ENCODE measurements around the gene TMCC1.
"Not testable (repeated sequence)": the region's sequence is repeated elsewhere in the genome, so short reads cannot be mapped to it uniquely, and the experiment has no call there.

The TMCC1 gene

DNA sequence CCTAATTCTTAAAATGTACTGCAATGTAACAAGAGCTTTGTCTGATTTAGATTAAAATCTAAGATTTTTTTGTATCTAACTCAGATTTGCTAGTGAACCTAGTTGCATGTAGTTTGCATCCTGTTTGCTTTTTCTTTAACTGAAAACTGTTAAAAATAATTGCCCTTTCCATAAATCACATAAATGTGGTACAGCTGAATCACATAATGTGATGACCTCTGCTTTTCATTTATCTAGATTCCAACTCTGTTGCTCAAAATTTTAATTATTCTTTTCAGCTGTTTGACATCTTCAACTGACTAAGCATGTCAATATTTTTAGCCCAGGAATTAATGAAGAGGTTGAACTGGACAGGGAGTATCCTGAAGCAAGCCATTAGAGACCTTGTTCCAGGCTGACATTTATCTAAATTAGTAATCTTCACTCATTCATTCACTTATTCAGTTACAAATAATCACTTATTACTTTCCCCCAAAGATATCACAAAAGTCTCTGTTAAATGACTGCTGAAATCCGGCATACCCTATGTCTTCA lies 185.1 kb downstream of the TMCC1 start:
- DNase-seq: no peak

- no peak for DNase-seq
Observed at GRCh38 chr3:129705274-129705673, 188.2 kb downstream of the TMCC1 start.

GRCh38 chr3:129703913-129704312 lies 189.6 kb downstream of the TMCC1 start:
- no peak for DNase-seq

DNA sequence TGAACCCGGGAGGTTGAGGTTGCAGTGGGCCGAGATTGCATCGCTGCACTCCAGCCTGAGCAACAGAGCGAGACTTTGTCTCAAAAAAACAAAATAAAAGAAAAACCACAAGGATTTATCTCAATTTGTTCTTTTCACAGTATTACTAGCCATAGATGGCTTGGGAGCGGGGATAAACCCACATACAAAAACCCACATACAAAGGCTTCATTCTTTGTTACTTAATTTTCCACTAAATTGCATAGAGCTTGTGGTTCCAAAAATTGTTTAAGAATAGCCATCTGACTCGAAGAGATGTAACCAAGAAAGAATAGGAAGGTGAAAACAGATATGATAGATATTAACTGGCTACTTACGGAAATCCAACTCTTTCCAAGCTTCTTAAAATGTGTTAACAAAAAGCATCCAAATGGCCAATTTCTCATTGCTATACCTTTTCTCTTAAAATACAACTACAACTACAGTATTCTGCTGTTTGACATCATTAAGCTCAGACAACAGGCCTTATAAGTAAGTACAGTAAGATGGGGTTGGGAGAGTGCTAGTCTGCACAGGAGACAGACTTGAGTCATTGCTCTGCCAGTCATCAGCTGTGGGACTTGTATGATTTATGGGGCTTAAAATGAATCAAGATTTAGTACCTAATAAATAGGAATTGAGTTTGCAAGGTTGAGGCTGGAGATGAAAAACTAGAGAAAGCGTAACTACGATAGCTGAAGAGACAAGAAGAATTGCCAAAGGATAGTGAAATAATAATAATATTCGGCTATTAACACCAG lies 190.4 kb downstream of the TMCC1 start:
- DNase-seq: no peak

DNA sequence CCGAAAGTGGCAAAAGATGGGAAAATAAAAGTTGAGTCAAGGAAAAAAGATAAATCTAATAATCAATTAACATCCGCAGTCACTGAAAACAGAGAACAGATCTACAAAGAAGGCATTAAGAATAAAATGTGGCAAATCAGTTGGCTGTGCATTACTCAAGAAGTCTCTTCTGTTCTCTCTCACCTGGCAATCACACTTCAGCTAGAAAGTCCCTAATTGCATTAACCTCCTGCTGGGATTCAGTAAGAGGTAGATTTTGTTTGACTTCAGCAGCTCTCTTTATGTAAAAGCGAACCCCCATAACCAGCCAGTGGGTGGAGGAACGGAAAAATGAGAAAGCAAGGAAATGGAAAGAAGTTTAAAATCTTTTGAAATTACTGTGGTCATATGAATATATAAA lies 192.3 kb downstream of the TMCC1 start:
- no peak for DNase-seq

DNA sequence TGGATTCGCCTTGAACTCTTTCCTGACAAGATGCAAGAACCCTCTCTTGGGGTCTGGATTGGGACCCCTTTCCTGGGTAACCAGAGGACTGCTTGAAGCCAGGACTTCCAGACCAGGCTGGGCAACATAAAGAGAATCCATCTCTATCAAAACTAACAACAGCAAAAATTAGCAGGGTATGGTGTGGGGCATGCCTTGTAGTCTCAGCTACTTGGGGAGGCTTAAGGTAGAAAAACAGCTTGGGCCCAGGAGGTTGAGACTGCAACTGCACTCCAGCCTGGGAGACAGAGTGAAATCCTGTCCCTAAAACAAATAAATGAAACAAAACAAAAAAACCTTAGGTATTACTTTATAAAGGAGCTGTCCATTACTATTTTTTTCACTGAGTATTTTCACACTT lies 193.9 kb downstream of the TMCC1 start:
- DNase-seq: no peak

DNA sequence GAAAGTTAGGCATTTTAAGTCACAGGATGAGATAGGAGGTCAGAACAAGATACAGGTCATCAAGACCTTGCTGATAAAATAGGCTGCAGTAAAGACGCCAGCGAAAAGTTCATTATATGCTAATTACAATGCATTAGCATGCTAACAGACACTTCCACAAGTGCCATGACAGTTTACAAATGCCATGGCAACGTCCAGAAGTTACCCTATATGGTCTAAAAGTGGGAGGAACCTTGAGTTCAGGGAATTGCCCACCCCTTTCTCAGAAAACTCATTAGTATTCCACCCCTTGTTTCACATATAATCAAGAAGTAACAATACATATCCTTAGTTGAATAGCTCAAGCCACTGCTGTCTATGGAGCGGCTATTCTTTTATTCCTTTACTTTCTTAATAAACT lies 194.3 kb downstream of the TMCC1 start:
- no peak for DNase-seq

DNA sequence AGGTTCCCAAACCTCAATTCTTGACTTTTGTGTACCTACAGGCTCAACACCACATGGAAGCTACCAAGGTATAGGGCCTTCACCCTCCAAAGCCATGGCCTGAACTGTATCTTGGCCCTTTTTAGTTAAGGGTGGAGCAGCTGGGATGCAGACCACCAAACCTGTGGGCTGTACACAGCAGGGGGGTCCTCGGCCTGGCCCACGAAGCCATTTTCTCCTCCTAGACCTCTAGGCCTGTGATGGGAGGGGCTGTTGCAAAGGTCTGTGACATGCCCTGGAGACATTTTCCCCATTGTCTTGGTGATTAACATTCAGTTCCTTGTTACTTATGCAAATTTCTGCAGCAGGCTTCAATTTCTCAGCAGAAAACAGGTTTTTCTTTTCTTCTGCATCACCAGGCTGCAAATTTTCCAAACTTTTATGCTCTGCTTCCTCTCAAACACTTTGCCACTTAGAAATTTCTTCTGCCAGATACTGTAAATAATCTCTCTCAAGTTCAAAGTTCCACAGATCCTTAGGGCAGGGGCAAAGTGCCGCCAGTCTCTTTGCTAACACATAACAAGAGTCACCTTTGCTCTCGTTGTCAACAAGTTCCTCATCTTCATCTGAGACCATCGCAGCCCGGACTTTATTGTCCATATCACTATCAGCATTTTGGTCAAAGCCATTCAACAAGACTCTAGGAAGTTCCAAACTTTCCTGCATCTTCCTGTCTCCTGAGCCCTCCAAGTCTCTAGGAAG lies 196.1 kb downstream of the TMCC1 start:
- DNase-seq: no peak

DNA sequence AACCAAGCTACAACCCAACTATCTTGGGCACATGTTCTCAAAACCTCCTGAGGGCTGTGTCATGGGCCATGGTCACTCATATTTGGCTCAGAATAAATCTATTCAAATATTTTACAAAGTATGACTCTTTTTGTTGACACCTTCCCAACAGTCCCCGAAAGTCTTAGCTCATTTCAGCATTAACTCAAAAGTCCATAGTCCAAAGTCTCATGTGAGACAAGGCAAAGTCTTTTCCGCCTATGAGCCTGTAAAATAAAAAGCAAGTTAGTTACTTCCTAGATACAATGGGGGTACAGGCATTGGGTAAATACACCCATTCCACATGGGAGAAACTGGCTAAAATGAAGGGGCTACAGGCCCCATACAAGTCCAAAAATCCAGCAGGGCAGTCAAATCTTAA lies 197.1 kb downstream of the TMCC1 start:
- not testable (repeated sequence) for DNase-seq

DNA sequence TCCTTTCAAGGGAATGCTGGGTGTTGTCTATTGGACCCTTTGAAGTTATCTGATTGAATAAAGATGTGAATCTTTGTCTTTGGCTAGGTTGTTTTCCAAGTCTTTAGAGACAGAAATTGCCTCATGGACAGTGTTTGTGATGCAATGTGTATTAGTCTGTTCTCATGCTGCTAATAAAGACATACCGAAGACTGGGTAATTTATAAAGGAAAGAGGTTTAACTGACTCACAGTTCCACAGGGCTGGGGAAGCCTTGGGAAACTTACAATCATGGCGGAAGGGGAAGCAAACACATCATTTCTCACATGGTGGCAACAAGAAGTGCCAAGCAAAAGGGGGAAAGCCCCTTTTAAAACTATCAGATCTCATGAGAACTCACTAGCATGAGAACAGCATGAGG lies 198.3 kb downstream of the TMCC1 start:
- no peak for DNase-seq

DNA sequence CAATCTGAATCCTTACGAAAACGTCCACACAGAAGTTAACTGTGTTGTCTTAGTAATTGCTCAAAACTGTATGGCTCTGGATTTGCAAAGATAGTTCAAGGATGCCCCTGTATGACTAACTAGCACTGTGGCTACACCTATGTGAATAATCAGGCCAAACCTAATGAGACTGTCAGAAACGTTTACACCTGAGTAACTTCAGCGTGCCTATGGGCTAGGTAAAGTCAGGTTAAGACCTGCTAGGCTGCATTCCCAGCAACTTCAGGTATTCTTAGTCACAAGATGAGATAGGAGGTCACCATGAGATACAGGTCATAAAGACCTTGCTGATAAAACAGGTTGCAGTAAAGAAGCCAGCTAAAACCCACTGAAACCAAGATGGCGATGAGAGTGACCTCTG lies 199.3 kb downstream of the TMCC1 start:
- no peak for DNase-seq

- no peak for DNase-seq
Observed at GRCh38 chr3:129692743-129693142, 200.8 kb downstream of the TMCC1 start.

- no peak for DNase-seq
Observed at GRCh38 chr3:129690963-129691362, 202.5 kb downstream of the TMCC1 start.

DNA sequence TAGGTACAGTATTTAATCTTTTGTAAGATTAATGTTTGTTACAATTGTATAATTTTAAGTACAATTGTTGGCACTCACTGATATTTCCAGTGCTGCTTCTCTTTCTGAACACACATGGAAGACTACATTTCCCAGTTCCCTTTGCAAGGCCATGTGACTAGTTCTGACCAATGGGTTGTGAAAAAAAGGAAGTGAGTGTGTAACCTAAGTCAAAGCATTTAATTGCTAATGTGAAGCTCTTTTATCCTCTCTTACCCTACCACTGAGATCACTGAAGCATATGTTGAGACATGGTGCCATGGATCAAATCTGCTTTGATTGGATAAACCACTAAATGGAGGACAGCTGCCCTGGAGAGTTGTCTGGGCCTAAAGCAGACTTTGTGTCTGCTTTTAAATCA lies 203.1 kb downstream of the TMCC1 start:
- no peak for DNase-seq

DNA sequence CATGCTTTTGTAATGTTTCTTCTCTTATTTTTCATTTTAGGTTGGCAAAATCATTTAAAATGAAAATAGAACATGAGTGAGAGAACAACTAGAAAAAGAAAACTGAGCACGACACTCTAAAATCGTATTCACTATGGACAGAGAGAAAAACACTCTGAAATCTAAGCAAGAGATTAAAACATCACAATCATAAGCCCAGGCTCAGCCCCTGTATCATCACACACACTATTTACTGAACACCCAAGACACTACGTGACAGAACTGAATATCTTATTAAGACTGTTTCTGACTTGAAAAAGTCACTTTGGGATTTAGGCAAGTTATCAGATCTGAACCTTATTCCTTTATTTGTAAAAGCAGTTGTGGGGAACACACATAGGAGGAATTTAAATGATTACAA lies 204.5 kb downstream of the TMCC1 start:
- no peak for DNase-seq

DNA sequence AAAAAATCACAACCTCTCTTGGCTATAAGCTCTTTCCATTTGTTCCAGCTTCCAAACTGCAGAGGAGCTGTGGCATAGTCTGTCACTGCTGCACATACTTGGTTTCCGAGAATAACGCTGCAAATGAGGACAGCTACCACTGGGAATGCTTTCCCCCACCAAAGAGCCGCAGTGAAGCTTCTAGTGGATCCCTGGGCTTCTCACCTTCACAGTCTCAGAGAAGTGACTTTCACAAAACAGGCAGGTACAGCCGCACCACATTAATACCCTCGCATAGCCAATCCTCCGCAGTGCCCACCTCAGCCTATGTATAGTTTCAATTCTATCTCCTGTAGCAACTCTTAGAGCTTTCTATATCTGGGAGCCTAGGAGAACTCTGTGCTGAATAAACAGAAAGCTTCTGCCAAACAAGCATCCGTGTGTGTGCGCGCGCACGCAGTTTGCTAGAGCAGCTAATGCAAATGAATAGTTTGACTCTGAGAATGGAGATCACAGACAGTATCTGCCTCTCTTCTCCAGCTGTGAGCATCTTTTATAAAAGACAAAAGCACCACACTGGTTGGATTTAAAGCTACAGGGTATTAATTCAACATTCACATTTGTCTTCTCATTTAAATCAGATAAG lies 205.1 kb downstream of the TMCC1 start:
- DNase-seq: no peak

DNA sequence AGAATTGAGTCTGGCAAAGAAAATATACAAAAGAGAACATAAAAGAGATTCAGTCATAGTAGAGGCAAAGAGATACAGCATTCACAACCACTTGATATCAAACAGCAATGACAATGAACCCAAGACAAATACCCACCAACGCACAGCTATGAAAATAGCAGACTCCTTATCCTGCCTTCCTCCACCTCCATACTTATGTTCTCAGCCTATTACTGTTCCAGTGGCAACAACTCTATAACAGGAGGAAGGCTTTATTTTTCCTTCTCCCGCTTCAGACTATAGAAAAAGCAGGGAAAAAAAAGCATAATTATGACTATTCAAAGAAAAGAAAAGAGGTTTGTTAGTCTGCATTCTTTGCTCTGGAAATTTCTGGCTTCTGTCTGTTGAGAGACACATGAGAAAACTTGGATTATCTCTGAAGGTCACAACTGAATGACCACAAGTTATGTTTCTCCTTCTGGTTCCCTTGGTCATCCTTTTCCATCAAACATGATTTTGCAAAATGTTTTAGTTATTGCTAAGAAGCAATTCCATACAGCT lies 205.9 kb downstream of the TMCC1 start:
- DNase-seq: no peak

- DNase-seq: no peak
Observed at GRCh38 chr3:129686941-129687340, 206.6 kb downstream of the TMCC1 start.

DNA sequence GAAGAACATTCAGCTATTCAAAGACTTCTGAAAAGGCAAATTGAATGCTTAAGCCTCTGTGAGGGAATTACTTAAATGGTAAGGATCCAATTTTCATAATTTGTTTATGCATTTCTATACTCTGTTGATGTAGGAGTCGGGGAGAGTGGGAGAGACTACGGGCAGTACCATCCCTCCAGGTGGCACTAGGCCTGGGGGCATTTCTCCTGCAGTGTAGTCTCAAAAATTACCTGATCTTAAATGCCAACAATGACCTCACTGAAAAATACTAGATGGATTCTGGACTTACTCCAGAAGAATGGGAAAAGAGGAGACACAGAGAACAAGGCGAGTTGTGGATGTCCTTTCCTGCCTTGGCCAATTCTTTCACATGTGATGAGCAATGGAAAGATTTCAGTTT lies 209.2 kb downstream of the TMCC1 start:
- no peak for DNase-seq

DNA sequence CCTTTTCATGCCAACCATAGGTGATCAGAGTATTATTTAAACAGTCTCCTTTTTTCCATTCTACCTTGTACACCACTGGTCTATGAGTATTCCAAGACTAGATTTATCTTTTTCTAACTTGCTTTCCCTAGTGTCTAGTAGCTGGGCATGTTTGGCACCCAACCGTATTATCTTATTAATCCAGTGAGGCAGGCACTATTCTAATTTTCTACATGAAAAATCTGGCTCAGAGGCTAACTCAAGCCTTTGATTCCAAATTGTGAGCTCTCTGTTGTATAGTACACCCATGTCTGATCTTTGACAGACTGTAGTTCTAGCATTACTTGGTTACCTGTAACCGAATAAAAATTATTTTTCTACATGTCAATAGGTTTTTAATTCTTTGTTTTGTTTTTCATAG lies 210.3 kb downstream of the TMCC1 start:
- DNase-seq: no peak

- no peak for DNase-seq
Observed at GRCh38 chr3:129676985-129677384, 216.5 kb downstream of the TMCC1 start.

DNA sequence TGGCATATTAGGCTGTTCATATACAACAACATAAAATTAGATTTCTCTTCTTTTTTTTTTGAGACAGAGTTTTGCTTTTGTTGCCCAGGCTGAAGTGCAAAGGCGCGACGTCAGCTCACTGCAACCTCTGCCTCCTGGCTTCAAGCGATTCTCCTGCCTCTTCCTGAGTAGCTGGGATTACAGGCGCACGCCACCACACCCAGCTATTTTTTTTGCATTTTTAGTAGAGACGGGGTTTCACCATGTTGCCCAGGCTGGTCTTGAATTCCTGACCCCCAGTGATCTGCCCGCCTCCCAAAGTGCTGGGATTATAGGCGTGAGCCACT lies 218.8 kb downstream of the TMCC1 start:
- DNase-seq: not testable (repeated sequence)

GRCh38 chr3:129673897-129674797 lies 219.4 kb downstream of the TMCC1 start:
- DNase-seq: no peak

All from NK-92 treated with Interleukin-12 subunit alpha and Interleukin-12 subunit beta, amount 100 ng/mL, for 24 hours (cell line).